ENCODE results near the gene ALS2.
"Not testable (repeated sequence)": the region's sequence is repeated elsewhere in the genome, so short reads cannot be mapped to it uniquely, and the experiment has no call there.

The ALS2 gene

GRCh38 chr2:201671205-201671604 lies 109.5 kb downstream of the ALS2 start:
- not testable (repeated sequence) for DNase-seq

- no peak for DNase-seq
These were observed 110.9 kb downstream of the ALS2 start for GRCh38 chr2:201669865-201670264.

- no peak for DNase-seq
These were observed 112.3 kb downstream of the ALS2 start for GRCh38 chr2:201668402-201668910.

- DNase-seq: no peak
These were observed 116.4 kb downstream of the ALS2 start for GRCh38 chr2:201664334-201664733.

- DNase-seq: no peak
These were observed 119.4 kb downstream of the ALS2 start for GRCh38 chr2:201661366-201661765.

- no peak for DNase-seq
These were observed 120.3 kb downstream of the ALS2 start for GRCh38 chr2:201660293-201660895.

- no peak for DNase-seq
These were observed 124.0 kb downstream of the ALS2 start for GRCh38 chr2:201656740-201657139.

GRCh38 chr2:201656102-201656501 lies 124.6 kb downstream of the ALS2 start:
- DNase-seq: no peak

- no peak for DNase-seq
These were observed 125.9 kb downstream of the ALS2 start for GRCh38 chr2:201654616-201655384.

GRCh38 chr2:201653221-201653620 lies 127.5 kb downstream of the ALS2 start:
- no peak for DNase-seq
